ENCODE measurements around the gene PRKN. TPM values are rescaled to one million over a fixed set of nuclear protein-coding genes. Genes with fewer than 3 reads are reported as not detected.

PRKN gene
- polyA plus RNA-seq, 1 donor from 2014 or later = 1.2 TPM

DNA sequence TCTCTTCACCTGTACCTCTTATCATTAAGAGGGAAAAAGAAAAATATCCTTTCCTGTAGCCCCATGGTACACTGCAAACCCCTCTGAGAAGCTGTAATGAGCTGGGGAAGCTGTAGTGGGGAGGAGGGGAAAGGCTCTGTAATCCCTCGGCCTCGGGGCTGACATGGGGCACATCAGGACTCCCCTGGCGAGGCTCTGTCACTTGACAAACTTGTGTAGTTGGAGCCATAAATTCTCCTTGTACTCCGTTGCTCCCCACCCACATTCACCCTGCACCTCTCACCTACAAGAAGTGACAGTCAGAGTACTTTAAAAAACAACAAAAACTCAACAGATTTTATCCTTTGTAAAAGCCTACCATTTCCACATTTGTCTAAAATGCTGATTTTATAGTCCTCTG is 978.0 kb downstream of the PRKN start:
- H2AFZ ChIP-seq (ENCODE audit: low read depth, low read length) = no peak overlapping the region
- H3K9ac ChIP-seq (ENCODE audit: low read length) = no peak overlapping the region
- no peaks in the 10 kb centered on the region for H3K27me3 ChIP-seq (ENCODE audit: insufficient read depth, low read depth, low read length)
- no peaks in the 10 kb centered on the region for H3K9me3 ChIP-seq (ENCODE audit: low read length)
- H4K20me1 ChIP-seq (ENCODE audit: insufficient read depth) = no peaks in the 10 kb centered on the region
- H3K4me3 ChIP-seq (ENCODE audit: low read length) = no peak overlapping the region
- no peaks in the 10 kb centered on the region for H3K9me2 ChIP-seq (ENCODE audit: insufficient read depth, low read length)
- no peak for TF ChIP-seq SMC3 (conservative IDR thresholded peaks at IDR 0.05; ENCODE audit: poor library complexity)
- no peak overlapping the region for H3K4me2 ChIP-seq (ENCODE audit: low read length)
- no peaks in the 10 kb centered on the region for H3K36me3 ChIP-seq (ENCODE audit: insufficient read depth, low read length)
- no peaks in the 10 kb centered on the region for H3K79me2 ChIP-seq (replicated peaks; ENCODE audit: insufficient read depth, low read length)
- no peak overlapping the region for H3K27ac ChIP-seq (ENCODE audit: low read length)
- no peaks in the 10 kb centered on the region for H3F3A ChIP-seq (ENCODE audit: insufficient read depth, low read length, poor library complexity, severe bottlenecking)

DNA sequence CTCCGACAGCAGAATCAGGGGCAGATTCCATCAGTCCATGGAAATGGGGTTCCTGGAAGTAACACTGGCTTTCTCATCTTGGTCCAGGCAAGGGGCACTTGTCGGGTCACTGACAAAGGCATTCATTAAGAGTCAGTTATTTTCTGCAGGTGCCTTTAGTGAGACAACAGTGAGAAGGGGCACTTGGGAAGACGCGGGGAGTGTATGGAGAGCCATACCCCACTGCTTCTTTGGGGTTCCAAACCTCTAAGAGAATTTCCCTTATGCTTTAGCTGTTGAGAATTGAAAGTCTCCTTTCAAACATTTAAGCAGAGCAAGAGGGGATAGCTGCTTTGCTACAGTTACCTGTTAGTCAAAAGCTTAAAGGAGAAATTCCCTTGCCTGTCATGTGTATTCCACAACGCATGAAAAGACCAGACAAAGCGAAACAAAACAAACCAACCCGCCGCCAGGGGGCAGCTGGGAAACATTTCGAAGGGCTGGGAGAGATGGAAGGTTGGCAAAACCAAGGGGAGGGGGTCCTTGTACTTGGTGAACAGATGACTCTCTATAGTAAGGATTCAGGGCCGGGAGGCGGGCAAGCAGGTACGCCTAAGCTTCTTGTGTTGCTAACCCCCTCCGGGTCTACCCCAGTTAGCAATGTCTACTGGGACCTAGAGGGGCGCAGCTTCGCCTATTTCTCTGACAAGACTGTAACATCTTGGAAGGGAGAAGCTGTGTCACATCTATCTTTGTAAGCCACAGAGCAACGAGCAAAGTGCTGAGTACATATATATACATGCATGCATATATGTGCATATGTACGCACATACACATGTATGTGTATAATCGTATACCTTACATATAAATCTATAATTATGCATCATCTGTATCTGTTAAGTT is 978.8 kb downstream of the PRKN start:
- H4K20me1 ChIP-seq (ENCODE audit: insufficient read depth) = no peaks in the 10 kb centered on the region
- H3K4me2 ChIP-seq (ENCODE audit: low read length) = no peak overlapping the region
- H3F3A ChIP-seq (ENCODE audit: insufficient read depth, low read length, poor library complexity, severe bottlenecking) = no peaks in the 10 kb centered on the region
- no peak overlapping the region for H3K4me3 ChIP-seq (ENCODE audit: low read length)
- TF ChIP-seq, protein P1, sequence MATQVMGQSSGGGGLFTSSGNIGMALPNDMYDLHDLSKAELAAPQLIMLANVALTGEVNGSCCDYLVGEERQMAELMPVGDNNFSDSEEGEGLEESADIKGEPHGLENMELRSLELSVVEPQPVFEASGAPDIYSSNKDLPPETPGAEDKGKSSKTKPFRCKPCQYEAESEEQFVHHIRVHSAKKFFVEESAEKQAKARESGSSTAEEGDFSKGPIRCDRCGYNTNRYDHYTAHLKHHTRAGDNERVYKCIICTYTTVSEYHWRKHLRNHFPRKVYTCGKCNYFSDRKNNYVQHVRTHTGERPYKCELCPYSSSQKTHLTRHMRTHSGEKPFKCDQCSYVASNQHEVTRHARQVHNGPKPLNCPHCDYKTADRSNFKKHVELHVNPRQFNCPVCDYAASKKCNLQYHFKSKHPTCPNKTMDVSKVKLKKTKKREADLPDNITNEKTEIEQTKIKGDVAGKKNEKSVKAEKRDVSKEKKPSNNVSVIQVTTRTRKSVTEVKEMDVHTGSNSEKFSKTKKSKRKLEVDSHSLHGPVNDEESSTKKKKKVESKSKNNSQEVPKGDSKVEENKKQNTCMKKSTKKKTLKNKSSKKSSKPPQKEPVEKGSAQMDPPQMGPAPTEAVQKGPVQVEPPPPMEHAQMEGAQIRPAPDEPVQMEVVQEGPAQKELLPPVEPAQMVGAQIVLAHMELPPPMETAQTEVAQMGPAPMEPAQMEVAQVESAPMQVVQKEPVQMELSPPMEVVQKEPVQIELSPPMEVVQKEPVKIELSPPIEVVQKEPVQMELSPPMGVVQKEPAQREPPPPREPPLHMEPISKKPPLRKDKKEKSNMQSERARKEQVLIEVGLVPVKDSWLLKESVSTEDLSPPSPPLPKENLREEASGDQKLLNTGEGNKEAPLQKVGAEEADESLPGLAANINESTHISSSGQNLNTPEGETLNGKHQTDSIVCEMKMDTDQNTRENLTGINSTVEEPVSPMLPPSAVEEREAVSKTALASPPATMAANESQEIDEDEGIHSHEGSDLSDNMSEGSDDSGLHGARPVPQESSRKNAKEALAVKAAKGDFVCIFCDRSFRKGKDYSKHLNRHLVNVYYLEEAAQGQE (IDR thresholded peaks at IDR 0.05; ENCODE audit: borderline replicate concordance) = no peak
- TF ChIP-seq RAD21 (conservative IDR thresholded peaks at IDR 0.05) (peak; percentile 26), EZH2 (IDR thresholded peaks at IDR 0.05; ENCODE audit: borderline replicate concordance, insufficient read depth, low read length, poor library complexity, severe bottlenecking) (no peak), SMC3 (conservative IDR thresholded peaks at IDR 0.05; ENCODE audit: poor library complexity) (peak; percentile 20), EP300 (conservative IDR thresholded peaks at IDR 0.05; ENCODE audit: poor library complexity, severe bottlenecking) (no peak), TAF1 (IDR thresholded peaks at IDR 0.05; ENCODE audit: low read depth) (no peak), POLR2AphosphoS5 (IDR thresholded peaks at IDR 0.05) (no peak), MXI1 (conservative IDR thresholded peaks at IDR 0.05; ENCODE audit: poor library complexity, severe bottlenecking) (no peak)
- TF ChIP-seq, protein P2, sequence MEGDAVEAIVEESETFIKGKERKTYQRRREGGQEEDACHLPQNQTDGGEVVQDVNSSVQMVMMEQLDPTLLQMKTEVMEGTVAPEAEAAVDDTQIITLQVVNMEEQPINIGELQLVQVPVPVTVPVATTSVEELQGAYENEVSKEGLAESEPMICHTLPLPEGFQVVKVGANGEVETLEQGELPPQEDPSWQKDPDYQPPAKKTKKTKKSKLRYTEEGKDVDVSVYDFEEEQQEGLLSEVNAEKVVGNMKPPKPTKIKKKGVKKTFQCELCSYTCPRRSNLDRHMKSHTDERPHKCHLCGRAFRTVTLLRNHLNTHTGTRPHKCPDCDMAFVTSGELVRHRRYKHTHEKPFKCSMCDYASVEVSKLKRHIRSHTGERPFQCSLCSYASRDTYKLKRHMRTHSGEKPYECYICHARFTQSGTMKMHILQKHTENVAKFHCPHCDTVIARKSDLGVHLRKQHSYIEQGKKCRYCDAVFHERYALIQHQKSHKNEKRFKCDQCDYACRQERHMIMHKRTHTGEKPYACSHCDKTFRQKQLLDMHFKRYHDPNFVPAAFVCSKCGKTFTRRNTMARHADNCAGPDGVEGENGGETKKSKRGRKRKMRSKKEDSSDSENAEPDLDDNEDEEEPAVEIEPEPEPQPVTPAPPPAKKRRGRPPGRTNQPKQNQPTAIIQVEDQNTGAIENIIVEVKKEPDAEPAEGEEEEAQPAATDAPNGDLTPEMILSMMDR (IDR thresholded peaks at IDR 0.05; ENCODE audit: poor library complexity, severe bottlenecking) = peak; percentile 36
- H3K27me3 ChIP-seq (ENCODE audit: insufficient read depth, low read depth, low read length) = no peaks in the 10 kb centered on the region
- H3K9me3 ChIP-seq (ENCODE audit: low read length) = no peaks in the 10 kb centered on the region
- H3K9ac ChIP-seq (ENCODE audit: low read length) = no peak overlapping the region
- H2AFZ ChIP-seq (ENCODE audit: low read depth, low read length) = no peak overlapping the region
- H3K9me2 ChIP-seq (ENCODE audit: insufficient read depth, low read length) = no peaks in the 10 kb centered on the region
- H3K36me3 ChIP-seq (ENCODE audit: insufficient read depth, low read length) = no peaks in the 10 kb centered on the region
- no peaks in the 10 kb centered on the region for H3K79me2 ChIP-seq (replicated peaks; ENCODE audit: insufficient read depth, low read length)
- H3K27ac ChIP-seq (ENCODE audit: low read length) = no peak overlapping the region

Measured in neural cell (in vitro differentiated cells).